LNCaP clone FGC (cell line): ENCODE data around the gene SNX1.
"Not testable (repeated sequence)": the region's sequence is repeated elsewhere in the genome, so short reads cannot be mapped to it uniquely, and the experiment has no call there.

Source experiments
- DNase-seq: peaks from one replicate; pipeline ENCODE4 v3.0.0-alpha.2; 2011; ENCODE audit warnings: low read depth
- H3K4me3 ChIP-seq: 2 replicates; pipeline ENCODE4 v1.5.1; 2011; ENCODE audit warnings: mild to moderate bottlenecking, low read depth, low read length, control low read depth
- TF ChIP-seq, protein P1 (sequence below): IDR thresholded peaks from 2 replicates; pipeline ENCODE4 v1.5.1; 2012; ENCODE audit warnings: mild to moderate bottlenecking; ENCODE audit not compliant: control insufficient read depth, insufficient read depth; ENCODE audit errors: extremely low read depth

SNX1 gene

DNA sequence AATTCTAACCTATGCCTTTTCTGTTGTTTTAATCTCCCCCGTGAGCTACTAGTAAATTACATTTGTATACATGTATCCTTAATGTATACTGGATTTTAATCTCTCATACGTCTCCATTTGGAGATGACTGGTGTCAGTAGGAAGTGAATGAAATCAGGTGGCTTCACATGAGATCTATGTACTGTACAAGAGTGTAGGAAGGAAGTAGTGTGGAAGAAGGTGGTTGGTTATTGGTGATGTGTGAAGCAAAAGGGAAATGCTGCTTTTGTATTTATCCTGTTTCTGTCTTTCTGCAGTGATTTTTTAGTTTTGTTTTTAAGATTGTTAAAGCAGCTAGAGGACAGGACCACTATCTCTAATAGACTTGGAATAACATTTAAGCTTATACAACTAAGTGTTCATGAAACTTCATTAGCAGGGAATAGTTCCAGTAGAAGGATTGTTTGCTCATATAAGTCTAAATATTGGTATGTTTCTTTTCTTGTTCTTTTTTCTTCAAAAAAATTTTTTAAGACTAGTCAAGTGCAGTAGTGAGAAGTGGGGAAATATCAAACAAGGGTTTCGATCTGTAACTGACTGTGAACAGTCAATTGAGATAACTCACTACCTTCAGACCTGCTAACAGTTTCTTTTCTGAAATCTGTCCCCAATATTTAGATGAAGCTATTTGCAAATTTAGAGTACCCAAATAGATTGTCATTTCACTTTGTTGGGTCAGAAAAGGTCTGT, 15.3 kb downstream of the SNX1 start:
- TF ChIP-seq, protein P1, sequence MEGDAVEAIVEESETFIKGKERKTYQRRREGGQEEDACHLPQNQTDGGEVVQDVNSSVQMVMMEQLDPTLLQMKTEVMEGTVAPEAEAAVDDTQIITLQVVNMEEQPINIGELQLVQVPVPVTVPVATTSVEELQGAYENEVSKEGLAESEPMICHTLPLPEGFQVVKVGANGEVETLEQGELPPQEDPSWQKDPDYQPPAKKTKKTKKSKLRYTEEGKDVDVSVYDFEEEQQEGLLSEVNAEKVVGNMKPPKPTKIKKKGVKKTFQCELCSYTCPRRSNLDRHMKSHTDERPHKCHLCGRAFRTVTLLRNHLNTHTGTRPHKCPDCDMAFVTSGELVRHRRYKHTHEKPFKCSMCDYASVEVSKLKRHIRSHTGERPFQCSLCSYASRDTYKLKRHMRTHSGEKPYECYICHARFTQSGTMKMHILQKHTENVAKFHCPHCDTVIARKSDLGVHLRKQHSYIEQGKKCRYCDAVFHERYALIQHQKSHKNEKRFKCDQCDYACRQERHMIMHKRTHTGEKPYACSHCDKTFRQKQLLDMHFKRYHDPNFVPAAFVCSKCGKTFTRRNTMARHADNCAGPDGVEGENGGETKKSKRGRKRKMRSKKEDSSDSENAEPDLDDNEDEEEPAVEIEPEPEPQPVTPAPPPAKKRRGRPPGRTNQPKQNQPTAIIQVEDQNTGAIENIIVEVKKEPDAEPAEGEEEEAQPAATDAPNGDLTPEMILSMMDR: no peak
- H3K4me3 ChIP-seq: no peak overlapping the region
- DNase-seq: no peak

DNA sequence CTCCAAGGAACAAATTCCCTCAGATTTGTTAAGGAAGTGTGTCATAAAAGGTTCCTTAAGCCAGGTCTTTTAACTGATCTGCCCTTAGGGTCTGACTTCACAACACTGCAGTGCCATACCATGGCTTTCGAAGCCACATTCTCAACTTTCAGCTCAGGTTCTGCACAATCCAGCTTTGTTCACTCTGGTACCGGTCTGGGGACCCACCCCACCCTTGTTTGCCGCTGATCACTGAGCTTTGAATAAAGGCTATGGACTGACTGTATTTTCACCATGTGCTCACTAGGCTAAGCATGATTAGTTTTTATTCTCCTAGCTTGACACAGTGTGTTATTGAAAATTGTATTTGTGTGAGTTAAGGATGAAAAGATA, 15.9 kb downstream of the SNX1 start:
- no peak overlapping the region for H3K4me3 ChIP-seq
- TF ChIP-seq, protein P1: no peak
- no peak for DNase-seq

DNA sequence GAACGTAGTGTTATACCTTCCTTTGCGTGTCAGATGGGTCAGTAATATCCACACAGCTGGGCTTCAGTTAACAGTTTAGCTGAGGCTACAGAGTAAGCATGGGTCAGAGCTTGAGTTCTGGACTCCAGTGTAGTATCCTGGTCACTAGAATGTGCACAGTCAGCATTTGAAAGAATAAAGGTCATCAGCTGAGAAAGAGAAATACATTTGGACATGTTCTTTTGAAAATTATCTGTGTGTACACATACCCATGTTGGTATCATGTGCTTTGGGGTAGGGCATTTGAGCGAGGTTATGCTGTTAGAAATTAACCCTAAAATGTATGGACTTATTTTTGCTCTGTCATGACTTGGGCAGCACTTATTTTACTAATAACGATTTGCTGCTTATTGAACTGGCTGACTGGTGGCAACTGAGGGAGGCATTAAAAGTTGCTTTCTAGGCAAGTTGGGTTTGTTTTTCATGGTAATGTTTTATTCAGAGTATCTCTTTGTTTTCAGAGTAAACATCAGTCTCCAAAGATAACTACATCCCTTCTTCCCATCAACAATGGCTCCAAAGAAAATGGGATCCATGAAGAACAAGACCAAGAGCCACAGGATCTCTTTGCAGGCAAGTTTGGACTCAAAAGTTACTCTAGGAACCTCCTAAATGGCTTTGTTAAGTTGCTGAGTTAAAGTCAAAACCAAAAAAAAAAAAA, 16.4 kb downstream of the SNX1 start:
- no peak for DNase-seq
- TF ChIP-seq, protein P1: no peak
- no peak overlapping the region for H3K4me3 ChIP-seq

DNA sequence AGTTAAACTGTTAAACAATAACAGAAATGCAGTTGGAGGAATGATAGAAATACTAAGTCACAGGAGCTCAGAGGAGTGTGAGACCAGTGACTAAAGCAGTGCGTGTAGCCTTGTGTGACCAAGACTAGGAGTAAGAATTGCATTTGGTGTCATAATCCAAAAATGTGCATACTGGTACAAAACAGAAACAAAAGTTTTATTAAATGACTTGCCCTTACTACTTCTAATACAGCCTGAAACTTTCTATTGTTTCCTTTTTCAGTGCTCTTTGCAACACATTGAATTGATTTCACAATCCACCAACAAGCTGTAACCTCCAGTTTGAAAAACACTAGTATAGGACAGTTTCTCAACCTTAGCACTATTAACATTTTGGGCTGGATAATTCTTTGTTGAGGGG, 17.1 kb downstream of the SNX1 start:
- no peak for DNase-seq
- no peak overlapping the region for H3K4me3 ChIP-seq
- TF ChIP-seq, protein P1: no peak

DNA sequence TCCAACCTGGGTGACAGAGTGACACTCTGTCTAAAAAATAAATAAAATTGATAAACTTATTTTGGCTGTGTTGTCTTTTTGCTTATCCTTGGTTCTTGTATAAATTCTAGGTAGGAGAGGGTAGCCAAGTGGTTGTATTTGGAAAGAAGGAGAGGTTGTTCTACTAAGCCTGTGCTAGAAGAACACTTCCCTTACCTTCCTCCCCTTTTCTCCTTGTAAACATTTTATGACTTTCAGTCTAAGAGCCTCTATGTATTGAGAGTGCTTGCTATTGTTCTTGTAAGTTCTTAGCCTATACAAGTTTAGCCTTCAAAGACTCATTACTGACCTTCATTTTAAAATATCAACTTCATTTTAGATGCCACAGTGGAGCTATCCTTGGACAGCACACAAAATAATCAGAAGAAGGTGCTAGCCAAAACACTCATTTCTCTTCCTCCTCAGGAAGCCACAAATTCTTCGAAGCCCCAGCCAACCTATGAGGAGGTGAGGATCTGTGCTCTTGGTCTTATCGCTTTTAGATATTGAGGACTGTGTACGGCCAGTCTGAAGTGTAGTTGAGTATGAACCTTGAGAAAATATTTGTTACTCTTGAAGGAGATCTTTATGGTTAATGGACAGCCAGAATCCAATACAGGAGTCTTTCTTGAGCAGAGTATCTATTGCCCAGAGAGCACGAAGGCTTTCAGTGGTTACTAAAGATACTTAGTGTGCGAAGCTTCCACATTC, 22.1 kb downstream of the SNX1 start:
- DNase-seq: no peak
- no peak overlapping the region for H3K4me3 ChIP-seq
- TF ChIP-seq, protein P1: no peak

DNA sequence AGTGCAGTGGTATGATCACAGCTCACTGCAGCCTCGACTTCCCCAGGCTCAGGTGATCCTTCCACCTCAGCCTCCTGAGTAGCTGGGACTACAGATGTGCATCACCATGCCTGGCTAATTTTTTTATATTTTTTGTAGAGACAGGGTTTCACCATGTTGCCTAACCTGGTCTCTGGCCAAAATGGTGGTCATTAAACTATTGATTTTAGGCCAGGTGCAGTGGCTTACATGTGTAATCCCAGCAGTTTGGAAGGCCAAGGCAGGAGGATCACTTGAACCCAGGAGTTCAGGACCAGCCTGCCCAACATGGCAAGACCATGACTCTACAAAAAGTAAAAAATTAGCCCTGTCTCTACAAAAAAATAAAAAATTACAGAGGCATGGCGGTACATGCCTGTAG, 24.5 kb downstream of the SNX1 start:
- not testable (repeated sequence) for H3K4me3 ChIP-seq, DNase-seq

DNA sequence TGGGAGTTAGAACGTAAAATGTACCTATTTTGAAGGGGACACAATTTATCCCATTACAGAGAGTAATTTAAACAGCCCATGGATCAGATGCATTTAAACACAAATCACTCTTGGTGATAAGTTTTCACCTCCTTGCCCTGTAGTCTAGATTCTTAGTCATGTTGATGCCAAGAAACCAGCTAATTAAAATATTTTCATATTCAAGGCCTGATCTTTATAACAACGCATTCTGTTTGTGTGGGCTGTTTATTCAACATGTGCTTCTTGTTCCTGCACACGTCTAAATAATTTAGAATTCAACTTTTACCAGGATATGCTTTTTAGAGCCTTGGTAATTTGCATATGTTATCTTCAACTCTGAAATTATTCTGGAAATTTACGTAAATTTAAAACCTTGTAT, 25.8 kb downstream of the SNX1 start:
- H3K4me3 ChIP-seq: no peak overlapping the region
- TF ChIP-seq, protein P1: no peak
- DNase-seq: no peak
